Measurements from ENCODE around the gene ZNF668.
"Not testable (repeated sequence)": the region's sequence is repeated elsewhere in the genome, so short reads cannot be mapped to it uniquely, and the experiment has no call there.

ZNF668 gene

DNA sequence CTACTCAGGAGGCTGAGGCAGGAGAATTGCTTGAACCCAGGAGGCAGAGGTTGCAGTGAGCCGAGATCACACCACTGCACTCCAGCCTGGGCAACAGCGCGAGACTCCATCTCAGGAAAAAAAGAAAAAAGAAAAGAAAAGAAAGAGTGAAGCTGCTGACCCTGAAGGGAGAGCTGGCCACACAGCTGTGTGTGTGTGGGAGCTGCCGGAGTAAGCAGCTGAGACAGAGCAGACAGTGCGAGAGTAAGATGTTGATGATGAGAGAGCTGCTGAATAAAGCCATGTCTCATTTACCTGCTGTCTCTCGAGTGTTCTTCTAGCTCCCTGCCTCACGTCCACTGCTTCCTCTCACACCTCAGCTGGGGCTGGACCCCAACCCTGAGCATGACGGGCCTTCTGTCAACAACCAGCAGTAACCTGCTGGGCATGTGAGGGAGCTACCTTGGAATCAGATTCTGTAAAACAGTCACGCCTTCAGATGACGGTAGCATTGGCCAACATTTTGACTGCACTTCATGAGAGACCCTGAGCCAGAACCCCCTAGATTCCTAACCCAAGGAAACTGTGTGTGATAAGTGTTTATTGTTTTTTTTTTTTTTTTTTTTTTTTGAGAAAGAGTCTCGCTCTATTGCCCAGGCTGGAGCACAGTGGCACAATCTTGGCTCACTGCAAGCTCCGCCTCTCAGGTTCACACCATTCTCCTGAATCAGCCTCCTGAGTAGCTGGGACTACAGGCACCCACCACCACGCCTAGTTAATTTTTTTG is 27.0 kb upstream of the ZNF668 start:
- not testable (repeated sequence) for DNase-seq

DNA sequence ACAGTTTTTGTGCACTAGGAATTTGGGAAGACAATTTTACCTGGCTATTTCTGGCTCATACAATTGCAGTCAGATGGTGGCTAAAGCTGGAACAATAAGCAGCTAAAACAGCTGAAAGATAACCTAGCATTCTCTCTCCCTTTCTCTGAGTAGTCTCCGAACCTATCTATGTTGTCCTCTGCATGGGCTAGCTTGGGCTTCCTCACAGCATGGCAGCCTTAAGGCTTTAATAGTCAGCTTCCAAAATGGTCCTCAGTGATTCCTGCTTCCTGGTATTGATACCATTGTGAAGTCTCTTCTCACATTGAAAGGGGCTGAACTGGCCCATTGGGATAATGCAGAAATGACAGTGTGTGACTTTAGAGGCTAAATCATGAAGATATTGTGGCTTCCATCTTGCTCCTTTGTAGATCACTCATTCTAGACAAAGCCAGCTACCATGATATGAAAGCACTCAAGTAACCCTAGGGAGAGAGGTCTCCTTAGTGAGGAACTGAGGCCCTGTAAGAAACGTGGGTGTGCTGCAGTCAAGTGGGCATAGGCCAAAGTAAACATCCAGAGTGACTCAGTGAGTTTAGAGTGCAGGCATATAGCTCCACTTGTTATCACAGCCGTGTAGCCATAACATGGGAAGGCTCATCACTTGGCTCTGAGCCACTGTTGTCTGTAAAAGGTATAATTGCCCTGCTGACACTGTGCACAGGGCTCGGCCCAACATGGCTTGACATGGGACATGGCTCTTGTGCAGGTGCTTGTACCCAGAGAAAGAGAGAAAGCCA is 26.0 kb upstream of the ZNF668 start:
- DNase-seq: no peak

- peak; percentile 90 for DNase-seq
Measured at GRCh38 chr16:31094424-31095120, 20.5 kb upstream of the ZNF668 start, which contains the start of gene VKORC1. Gene VKORC1, minus strand, starts transcription at chr16:31094797. Its CDS starts 68 bp downstream, at chr16:31094729.

- DNase-seq: no peak
Measured at GRCh38 chr16:31094088-31094423, 20.0 kb upstream of the ZNF668 start.

GRCh38 chr16:31093132-31093703 is 19.2 kb upstream of the ZNF668 start:
- no peak for DNase-seq

DNA sequence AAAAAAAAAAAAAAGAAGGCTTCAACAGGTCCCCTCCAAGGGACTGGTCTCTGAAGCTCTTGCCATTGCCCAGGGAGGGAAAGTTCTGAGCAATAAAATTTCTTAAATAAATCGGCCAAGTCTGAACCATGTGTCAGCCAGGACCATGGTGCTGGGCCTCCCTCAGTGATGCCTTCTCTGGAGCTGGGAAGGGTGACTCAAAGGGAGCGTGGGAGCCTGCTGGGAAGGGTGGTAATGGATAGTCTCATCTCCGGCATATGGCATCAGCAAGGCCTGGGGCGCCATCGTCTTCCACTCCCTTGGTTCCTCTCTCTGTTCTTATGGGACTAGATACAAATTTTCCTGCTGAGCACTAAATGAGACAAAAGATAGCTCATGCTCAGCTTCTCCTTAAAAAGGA is 18.3 kb upstream of the ZNF668 start:
- DNase-seq: no peak

DNA sequence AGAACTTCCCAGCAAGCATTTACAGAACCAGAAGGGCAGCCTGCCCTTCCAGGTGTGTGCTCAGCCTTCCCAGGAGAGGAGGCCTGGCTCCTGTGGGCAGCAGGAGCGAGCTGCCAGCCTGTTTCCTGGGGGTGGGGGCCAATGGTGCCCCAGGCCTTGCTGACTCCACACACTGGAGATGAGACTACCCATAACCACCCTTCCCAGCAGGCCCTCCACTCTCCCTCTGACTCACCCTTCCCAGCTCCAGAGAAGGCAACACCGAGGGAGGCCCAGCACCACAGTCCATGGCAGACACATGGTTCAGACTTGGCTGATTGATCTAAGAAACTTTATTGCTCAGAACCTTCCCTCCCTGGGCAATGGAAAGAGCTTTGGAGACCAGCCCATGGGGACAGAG is 16.5 kb upstream of the ZNF668 start:
- no peak for DNase-seq

DNA sequence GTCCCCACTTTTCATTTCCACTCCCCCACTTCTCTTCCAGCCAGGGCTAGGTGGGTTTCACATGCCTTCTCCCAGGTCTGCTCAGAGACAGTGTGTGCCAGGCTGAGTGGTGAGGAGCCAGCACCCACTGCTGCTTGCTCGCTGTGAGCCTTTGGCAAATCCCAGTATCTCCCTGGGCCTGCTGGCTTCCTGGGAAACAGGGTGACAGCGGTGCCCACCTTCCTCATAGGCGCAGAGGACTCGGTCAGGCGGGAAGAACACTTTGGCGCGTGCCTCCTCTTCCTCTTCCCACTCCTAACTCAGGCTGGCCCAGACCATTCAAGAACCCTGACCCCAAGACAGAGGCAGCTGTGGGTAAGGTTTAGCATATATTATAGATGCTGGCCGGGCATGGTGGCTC is 15.2 kb upstream of the ZNF668 start:
- no peak for DNase-seq

DNA sequence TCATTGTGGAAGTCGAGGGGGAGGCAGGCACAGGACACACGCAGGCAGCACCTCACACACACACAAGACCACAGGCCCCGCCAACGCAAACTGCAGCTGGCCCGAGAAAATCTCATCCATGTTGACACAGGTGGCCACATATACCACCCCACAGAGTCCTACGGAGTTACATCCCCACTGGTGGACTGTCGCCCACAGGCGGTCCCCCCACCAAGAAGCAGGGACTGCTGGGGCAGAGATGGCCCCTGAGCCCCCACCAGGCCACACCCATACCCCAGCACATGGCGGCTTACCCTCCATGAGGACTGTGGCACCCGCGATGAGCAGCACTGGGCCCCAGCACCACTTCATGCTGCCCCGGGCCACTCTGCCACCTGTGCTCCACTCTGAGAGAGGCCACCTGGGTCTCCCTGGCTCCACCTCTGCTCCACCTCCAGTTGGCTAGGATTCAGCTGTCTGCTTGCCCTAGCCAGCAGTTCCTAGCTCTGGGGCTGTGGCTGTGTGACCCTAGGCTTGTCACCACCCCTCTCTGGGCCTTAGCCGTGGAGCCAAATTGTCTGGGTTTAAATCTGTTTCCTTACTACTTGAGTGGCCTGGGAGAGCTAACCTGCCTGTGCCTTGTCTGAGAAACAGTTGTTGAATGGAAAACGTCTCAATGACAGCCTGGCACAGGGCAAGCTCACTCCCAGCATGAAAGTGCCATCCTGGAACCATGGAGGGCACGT is 14.6 kb upstream of the ZNF668 start, which contains the start of gene PRSS53:
PRSS53 (minus strand) TSS at position 485 of the 725 bp plus-strand sequence; CDS start at position 351, 134 bp downstream.
- DNase-seq: no peak

- no peak for DNase-seq
Measured at GRCh38 chr16:31087971-31088370, 13.9 kb upstream of the ZNF668 start.

DNA sequence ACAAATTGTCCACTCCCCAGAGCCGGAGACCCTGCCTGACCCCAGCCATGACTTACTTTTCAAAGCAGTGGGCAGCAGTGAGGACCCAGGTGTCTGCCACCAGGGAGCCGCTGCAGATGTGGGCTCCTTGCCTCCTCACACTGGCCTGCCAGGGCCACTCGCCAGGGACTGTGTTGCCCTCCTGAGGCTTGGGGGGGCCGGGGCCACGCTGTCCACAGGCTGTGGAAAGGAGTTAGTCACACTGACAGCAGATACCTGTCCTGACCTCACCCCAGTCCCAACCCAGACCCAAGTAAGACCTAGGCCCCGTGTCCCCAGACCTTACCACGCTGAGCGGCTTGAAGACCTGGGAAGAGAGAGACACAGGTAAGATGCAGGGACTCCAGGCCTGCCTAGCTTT is 13.4 kb upstream of the ZNF668 start:
- DNase-seq: no peak

- no peak for DNase-seq
Measured at GRCh38 chr16:31086629-31086906, 12.5 kb upstream of the ZNF668 start.

- no peak for DNase-seq
Measured at GRCh38 chr16:31085873-31086628, 12.0 kb upstream of the ZNF668 start.

DNA sequence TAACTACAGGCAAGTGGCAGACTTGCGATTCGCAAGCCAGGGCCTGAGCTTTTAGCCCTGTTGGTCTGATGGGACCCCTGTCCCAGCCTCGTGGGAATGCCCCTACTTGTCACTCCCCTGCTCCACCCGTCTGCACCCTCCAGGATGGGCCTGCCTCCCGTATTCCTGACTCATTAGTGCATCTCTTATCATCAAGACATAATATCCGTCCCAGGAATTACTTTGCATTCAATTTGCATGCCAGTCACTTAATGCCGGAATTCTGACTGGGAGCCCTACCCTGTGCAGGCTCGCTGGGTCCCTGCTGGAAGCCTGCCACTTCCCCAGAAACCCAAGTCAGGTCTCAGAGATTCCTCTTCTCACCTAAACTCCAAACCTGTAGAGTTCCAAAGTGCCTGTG is 11.4 kb upstream of the ZNF668 start:
- DNase-seq: no peak

DNA sequence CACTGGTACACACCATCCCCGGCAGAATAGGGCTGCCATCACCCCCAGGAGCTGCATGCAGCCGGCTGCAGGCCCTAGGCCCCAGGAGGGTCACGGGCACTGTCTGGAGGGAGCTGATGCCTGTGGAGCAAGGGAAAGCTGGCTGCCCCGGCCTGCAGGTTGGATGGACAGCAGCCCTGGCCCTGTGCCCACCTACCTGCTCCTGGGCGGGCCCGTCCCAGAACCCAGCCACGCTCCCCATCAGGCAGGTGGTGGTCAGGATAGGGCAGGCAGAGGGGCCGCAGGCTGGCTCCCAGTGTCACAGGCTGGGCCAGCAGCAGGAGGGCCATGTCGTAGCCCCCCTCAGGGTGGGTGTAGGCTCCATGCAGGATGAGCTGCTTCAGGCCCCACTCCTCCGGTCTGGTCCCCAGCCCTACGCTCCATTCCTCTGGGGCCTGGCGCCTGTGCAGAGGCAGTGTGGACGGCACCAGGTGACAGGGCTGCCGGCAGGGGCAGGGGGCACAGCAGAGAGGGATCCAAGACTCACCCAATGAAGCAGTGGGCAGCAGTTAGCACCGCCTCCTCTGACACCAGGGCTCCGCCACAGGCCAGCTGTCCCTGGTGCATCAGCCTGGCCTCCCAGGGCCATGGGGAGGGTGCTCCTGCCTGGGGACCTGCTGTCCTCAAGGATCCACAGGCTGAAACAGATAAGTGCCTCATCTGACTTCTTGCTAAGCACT is 10.7 kb upstream of the ZNF668 start:
- DNase-seq: no peak

DNA sequence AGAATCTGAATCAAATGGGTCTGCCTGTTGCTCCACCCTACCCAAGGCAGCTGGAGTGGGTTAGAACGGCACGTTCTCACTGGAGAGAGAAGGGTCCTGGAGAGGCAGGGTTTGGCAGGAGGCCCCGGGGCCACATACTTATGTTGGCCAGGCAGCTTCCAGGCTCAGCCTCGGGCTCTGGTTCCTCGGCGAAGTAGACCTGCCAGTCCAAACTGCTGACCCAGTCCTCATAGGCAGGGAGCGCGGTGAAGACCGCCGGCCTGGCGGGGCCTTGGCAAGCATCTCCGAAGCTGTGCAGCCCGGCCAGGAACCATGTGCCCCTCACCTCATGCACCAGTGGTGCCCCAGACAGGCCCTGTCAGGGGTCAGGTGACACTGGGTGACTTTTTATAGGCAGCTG is 9.9 kb upstream of the ZNF668 start:
- no peak for DNase-seq

DNA sequence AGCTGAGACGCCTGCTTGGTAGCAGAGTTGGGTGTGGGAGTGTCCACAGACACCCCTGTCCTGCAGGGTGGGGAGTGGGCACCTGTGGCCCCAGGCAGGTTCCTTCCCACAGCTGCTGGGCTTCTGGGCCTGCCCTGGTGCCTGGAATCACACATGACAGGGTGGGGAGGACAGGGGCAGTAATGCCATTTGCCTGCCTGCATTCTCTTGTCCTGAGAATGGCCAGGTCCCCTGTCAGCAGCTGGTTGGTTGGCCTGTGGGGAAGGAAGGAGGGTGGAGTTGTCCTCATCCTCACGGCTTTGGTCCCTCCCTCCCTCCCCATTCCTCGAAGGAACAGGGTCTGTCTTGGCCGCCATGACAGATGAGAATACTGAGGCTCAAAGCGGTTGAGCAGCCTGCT is 9.5 kb upstream of the ZNF668 start:
- no peak for DNase-seq

- DNase-seq: no peak
Measured at GRCh38 chr16:31083081-31083480, 9.0 kb upstream of the ZNF668 start.

DNA sequence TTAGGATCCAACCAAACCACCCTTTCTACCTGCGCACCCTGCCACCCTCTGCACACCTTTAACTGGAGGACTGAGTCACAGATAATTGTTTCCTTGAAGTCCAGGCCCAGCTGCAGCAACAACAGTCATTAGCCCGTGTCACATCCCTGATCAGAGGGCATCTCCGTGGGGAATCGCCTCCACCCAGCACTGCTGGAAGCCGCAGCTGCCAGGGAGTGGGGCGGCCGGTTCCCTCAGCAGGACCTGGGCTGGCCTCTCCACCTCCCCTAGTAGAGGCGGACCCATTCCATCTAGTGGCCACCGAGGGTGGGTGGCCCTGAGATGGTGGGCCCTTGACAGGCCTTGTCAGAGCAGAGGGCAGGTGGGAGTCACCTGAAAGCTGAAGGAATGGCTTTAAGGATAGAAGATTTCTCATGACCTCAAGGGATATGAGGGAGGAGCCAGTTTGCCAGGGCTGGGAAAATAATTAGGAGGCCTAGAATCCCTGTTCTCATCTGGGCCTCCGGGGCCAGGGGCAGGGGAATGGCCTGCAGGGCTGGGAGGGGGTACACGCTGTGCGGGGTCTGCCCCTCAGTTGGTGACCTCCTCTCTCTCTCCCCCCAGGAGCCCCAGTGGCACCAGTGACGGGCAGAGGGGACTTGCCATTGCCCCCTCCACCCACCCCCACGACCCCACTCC is 8.5 kb upstream of the ZNF668 start:
- DNase-seq: no peak

- DNase-seq: no peak
Measured at GRCh38 chr16:31081428-31082351, 7.7 kb upstream of the ZNF668 start.
